ENCODE measurements around the gene ADM2. TPM values are rescaled to one million over a fixed set of nuclear protein-coding genes. Genes with fewer than 3 reads are reported as not detected.

Gene ADM2
- total and polyA plus RNA-seq, 2 of the 13 experiments (the other 11 are each of a cell fraction or from before 2014, with no cell fraction given): 1.2 to 3.0 TPM

DNA sequence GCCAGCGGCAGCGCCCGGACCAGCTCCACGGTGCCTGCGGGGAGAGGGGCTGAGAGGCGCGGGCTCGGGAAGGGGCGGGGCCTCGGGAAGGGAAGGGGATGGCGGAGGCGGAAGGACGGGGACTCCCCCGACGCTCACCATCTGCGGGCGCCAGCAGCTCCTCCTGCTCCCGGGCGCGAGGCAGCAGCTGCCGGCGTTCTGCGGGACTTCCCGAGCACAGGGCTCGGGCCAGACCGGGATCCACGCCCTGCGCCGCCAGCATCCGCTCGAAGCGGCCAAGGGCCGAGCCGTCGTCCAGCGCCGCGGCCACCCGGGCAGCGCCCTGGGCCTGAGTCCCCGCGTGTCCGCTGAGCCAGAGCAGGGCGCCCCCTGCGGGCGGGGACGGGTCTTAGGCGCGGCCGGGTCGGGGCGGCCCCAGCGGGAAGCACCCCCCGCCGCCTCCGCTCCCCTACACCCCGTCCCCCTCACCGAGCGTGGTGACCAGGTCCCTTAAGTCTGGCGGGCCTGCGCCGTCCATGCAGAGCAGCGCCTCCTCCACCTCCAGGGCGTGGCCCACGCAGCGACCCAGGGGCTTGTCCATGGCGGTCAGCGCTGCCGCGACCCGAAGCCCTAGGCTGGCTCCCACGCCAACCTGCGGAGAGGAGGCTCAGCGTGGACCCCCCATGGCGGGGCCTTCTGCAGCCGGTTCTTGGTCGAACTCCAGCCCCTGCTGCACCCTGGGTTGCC is 44.9 kb downstream of the ADM2 start (continued):
- TF ChIP-seq HDAC2 (CRISPR knock-in tag; IDR thresholded peaks at IDR 0.05) (no peak), ZNF619 (CRISPR knock-in tag; IDR thresholded peaks at IDR 0.05) (no peak), ZFP82 (CRISPR knock-in tag; IDR thresholded peaks at IDR 0.05; ENCODE audit: borderline replicate concordance) (peak; percentile 96; the same call in 1 of the 2 replicates), CBX5 (CRISPR knock-in tag; IDR thresholded peaks at IDR 0.05; ENCODE audit: borderline replicate concordance) (no peak), NR2F6 (IDR thresholded peaks at IDR 0.05) (no peak), NR2F6 (CRISPR knock-in tag; IDR thresholded peaks at IDR 0.05) (no peak), HNRNPK (IDR thresholded peaks at IDR 0.05; ENCODE audit: low read depth, low read length, poor library complexity, severe bottlenecking) (peak; percentile 76), CREM (IDR thresholded peaks at IDR 0.05) (no peak), CREM (CRISPR knock-in tag; IDR thresholded peaks at IDR 0.05) (no peak), XBP1 (CRISPR knock-in tag; IDR thresholded peaks at IDR 0.05) (no peak), ZFP36 (IDR thresholded peaks at IDR 0.05; ENCODE audit: borderline replicate concordance, low read depth, low read length, partially characterized antibody) (no peak), ZNF296 (CRISPR knock-in tag; conservative IDR thresholded peaks at IDR 0.05) (no peak), ZNF557 (CRISPR knock-in tag; IDR thresholded peaks at IDR 0.05) (no peak), ZNF124 (CRISPR knock-in tag; IDR thresholded peaks at IDR 0.05) (no peak), AHR (CRISPR knock-in tag; IDR thresholded peaks at IDR 0.05) (no peak; the same call in 1 of the 2 replicates), AGO2 (optimal IDR thresholded peaks at IDR 0.05; ENCODE audit: low read depth, low read length) (peak; percentile 82)
- TF ChIP-seq, protein P1, sequence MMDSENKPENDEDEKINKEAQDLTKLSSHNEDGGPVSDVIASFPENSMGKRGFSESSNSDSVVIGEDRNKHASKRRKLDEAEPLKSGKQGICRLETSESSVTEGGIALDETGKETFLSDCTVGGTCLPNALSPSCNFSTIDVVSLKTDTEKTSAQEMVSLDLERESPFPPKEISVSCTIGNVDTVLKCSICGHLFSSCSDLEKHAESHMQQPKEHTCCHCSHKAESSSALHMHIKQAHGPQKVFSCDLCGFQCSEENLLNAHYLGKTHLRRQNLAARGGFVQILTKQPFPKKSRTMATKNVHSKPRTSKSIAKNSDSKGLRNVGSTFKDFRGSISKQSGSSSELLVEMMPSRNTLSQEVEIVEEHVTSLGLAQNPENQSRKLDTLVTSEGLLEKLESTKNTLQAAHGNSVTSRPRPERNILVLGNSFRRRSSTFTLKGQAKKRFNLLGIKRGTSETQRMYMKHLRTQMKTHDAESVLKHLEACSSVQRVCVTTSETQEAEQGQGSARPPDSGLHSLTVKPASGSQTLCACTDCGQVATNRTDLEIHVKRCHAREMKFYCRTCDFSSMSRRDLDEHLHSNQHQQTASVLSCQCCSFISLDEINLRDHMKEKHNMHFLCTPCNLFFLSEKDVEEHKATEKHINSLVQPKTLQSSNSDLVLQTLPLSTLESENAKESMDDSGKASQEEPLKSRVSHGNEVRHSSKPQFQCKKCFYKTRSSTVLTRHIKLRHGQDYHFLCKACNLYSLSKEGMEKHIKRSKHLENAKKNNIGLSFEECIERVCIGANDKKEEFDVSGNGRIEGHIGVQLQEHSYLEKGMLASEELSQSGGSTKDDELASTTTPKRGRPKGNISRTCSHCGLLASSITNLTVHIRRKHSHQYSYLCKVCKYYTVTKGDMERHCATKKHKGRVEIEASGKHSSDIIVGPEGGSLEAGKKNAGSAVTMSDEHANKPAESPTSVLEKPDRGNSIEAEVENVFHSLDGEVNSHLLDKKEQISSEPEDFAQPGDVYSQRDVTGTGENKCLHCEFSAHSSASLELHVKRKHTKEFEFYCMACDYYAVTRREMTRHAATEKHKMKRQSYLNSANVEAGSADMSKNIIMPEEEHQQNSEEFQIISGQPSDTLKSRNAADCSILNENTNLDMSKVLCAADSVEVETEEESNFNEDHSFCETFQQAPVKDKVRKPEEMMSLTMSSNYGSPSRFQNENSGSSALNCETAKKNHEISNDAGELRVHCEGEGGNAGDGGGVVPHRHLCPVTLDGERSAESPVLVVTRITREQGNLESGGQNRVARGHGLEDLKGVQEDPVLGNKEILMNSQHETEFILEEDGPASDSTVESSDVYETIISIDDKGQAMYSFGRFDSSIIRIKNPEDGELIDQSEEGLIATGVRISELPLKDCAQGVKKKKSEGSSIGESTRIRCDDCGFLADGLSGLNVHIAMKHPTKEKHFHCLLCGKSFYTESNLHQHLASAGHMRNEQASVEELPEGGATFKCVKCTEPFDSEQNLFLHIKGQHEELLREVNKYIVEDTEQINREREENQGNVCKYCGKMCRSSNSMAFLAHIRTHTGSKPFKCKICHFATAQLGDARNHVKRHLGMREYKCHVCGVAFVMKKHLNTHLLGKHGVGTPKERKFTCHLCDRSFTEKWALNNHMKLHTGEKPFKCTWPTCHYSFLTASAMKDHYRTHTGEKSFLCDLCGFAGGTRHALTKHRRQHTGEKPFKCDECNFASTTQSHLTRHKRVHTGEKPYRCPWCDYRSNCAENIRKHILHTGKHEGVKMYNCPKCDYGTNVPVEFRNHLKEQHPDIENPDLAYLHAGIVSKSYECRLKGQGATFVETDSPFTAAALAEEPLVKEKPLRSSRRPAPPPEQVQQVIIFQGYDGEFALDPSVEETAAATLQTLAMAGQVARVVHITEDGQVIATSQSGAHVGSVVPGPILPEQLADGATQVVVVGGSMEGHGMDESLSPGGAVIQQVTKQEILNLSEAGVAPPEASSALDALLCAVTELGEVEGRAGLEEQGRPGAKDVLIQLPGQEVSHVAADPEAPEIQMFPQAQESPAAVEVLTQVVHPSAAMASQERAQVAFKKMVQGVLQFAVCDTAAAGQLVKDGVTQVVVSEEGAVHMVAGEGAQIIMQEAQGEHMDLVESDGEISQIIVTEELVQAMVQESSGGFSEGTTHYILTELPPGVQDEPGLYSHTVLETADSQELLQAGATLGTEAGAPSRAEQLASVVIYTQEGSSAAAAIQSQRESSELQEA (CRISPR knock-in tag; IDR thresholded peaks at IDR 0.05; ENCODE audit: not compliant biosample characterization): no peak
- TF ChIP-seq, protein P2, sequence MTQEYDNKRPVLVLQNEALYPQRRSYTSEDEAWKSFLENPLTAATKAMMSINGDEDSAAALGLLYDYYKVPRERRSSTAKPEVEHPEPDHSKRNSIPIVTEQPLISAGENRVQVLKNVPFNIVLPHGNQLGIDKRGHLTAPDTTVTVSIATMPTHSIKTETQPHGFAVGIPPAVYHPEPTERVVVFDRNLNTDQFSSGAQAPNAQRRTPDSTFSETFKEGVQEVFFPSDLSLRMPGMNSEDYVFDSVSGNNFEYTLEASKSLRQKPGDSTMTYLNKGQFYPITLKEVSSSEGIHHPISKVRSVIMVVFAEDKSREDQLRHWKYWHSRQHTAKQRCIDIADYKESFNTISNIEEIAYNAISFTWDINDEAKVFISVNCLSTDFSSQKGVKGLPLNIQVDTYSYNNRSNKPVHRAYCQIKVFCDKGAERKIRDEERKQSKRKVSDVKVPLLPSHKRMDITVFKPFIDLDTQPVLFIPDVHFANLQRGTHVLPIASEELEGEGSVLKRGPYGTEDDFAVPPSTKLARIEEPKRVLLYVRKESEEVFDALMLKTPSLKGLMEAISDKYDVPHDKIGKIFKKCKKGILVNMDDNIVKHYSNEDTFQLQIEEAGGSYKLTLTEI (CRISPR knock-in tag; conservative IDR thresholded peaks at IDR 0.05): no peak
- TF ChIP-seq, protein P3, sequence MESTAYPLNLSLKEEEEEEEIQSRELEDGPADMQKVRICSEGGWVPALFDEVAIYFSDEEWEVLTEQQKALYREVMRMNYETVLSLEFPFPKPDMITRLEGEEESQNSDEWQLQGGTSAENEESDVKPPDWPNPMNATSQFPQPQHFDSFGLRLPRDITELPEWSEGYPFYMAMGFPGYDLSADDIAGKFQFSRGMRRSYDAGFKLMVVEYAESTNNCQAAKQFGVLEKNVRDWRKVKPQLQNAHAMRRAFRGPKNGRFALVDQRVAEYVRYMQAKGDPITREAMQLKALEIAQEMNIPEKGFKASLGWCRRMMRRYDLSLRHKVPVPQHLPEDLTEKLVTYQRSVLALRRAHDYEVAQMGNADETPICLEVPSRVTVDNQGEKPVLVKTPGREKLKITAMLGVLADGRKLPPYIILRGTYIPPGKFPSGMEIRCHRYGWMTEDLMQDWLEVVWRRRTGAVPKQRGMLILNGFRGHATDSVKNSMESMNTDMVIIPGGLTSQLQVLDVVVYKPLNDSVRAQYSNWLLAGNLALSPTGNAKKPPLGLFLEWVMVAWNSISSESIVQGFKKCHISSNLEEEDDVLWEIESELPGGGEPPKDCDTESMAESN (CRISPR knock-in tag; conservative IDR thresholded peaks at IDR 0.05): no peak

Measured in HepG2 (cell line).